Body of pancreas (tissue), 4 donors: Measurements from ENCODE around the gene TIAM1.

ENCODE experiments used
- CTCF ChIP-seq, 7 experiments: fragments of 450-650 bp in 4 of 7; fragments of 200-600 bp in 3 of 7; sonication (generic) in 3 of 7; IDR thresholded peaks; one replicate each; pipeline ENCODE4 v1.5.1; 2016 to 2019; ENCODE audit warnings: antibody characterized with exemption in 7 of 7
- POLR2A ChIP-seq, 3 donors: fragments of 450-650 bp; IDR thresholded peaks; one replicate each; pipeline ENCODE4 v1.6.1; 2016; ENCODE audit warnings: antibody characterized with exemption in 3 of 3, mild to moderate bottlenecking in 2 of 3

DNA sequence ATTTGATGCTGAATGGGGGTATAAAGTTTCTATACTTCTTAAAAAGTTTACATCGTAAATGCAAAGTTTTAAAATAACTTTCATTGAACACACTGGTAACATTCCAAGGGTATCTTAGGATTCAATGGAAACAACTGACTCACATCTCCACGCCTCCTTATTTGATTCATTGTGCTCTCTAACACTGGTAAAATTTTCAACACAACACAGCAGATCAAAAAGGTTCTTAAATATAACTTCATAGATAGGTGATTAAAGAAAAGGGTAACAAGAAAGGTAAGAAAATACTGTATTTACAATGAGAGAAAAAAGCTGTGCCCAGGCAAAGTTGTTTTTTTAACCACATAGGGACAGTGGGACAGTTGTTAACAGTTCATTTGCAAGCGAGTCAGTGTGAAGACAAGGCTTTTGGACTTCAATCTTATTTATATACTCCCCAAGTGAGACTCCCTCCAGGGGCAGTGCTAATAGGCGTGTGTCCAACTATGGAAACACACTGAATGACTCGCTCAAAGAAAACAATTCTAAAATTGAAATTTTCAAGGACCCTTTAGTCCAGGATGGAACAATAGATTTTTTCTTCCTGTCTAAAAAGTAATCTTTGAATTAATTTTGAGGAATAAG is 140.5 kb downstream of the TIAM1 start:
- no peak for TF ChIP-seq CTCF (IDR thresholded peaks at IDR 0.05)
- no peak for TF ChIP-seq POLR2A (IDR thresholded peaks at IDR 0.05)
